Lung (tissue), 12 donors: Measurements from ENCODE around the gene H1-8. TPM values are rescaled to one million over a fixed set of nuclear protein-coding genes. Genes with fewer than 3 reads are reported as not detected.
A peak's percentile ranks its signal among the peaks of the same experiment; 100 is the strongest.

ENCODE experiments used
- ATAC-seq: fragments of 200-7000 bp; cut with Tn5 transposase; one replicate; pipeline ENCODE4 v1.9.1; 2020; ENCODE audit warnings: moderate number of reproducible peaks; ENCODE audit not compliant: insufficient read depth, low FRiP score
- DNase-seq, 3 donors: peaks; one replicate each; pipeline ENCODE4 v3.0.0-alpha.2; 2013 to 2017
- H3K27ac ChIP-seq, 2 donors: one replicate each; pipeline ENCODE4 v1.5.1; 2013; ENCODE audit warnings: mild to moderate bottlenecking in 2 of 2, moderate library complexity in 2 of 2, control low read depth in 1 of 2, inconsistent platforms in 1 of 2, low read depth in 1 of 2, low read length in 1 of 2
- H3K27me3 ChIP-seq, 3 donors: one replicate each; pipeline ENCODE4 v1.5.1; 2013; ENCODE audit warnings: low read length in 2 of 3; ENCODE audit not compliant: control insufficient read depth in 3 of 3, insufficient read depth in 3 of 3
- H3K36me3 ChIP-seq, 4 donors: one replicate each; pipeline ENCODE4 v1.5.1; 2013; ENCODE audit warnings: low read length in 4 of 4, mild to moderate bottlenecking in 1 of 4, moderate library complexity in 1 of 4; ENCODE audit not compliant: control insufficient read depth in 4 of 4, insufficient read depth in 4 of 4
- H3K4me1 ChIP-seq, 5 donors: one replicate each; pipeline ENCODE4 v1.5.1; 2013; ENCODE audit warnings: low read length in 5 of 5, mild to moderate bottlenecking in 2 of 5, moderate library complexity in 1 of 5; ENCODE audit not compliant: control insufficient read depth in 5 of 5, insufficient read depth in 5 of 5
- H3K4me3 ChIP-seq: one replicate; pipeline ENCODE4 v1.5.1; 2013; ENCODE audit warnings: mild to moderate bottlenecking, control low read depth, moderate library complexity
- H3K9ac ChIP-seq, 2 donors: one replicate each; pipeline ENCODE4 v1.5.1; 2013; ENCODE audit warnings: low read length in 2 of 2, control low read depth in 1 of 2; ENCODE audit not compliant: insufficient read depth in 1 of 2
- H3K9me3 ChIP-seq, 4 donors: one replicate each; pipeline ENCODE4 v1.5.1; 2013; ENCODE audit warnings: low read length in 3 of 4, mild to moderate bottlenecking in 1 of 4, moderate library complexity in 1 of 4; ENCODE audit not compliant: control insufficient read depth in 4 of 4, insufficient read depth in 3 of 4
- CTCF ChIP-seq: IDR thresholded peaks from 2 replicates; pipeline ENCODE4 v1.5.1; 2012; ENCODE audit warnings: mild to moderate bottlenecking; ENCODE audit errors: control extremely low read depth, extremely low read depth
- WGBS, 2 donors: extraction: QIAGEN DNeasy Blood & Tissue Kit; methylation state at CpG; one replicate each; pipeline ENCODE4 v1.1.7; 2013; 5-methylcytosine and 5-hydroxymethylcytosine counted together
- polyA plus RNA-seq, 2 donors: library from polyadenylated mRNA; stranded (reverse); fragments of 200-250 nt; gene quantifications; one replicate each; pipeline ENCODE4 v1.2.1, GENCODE V29; 2013
- total RNA-seq, 2 donors: library from RNA; depleted of rRNA in 1 of 2; stranded (reverse); fragments of >200 nt in 1 of 2; gene quantifications; one replicate each; pipeline ENCODE4 v1.2.1, GENCODE V29; 2014 to 2021
- donor health status: control.
- donor health status: control.
- donor health status: Bipolar disorder and iron deficiency.
- donor health status: healthy.
- donor health status: DM: yes; HTN: yes; CAD: no.

The H1-8 gene
- total and polyA plus RNA-seq, 4 donors: not detected

- H3K4me3 ChIP-seq: no peak overlapping the region
- H3K4me1 ChIP-seq: peaks cover 0 to 59% (median 19%) of the 10 kb centered on the region in 5 donors
- no peaks in the 10 kb centered on the region for H3K9me3 ChIP-seq
- H3K9ac ChIP-seq: no peak overlapping the region
- TF ChIP-seq CTCF: no peak
- 30 to 40% methylated on average over 15 of the region's 15 CpGs for WGBS, 2 donors
- H3K27me3 ChIP-seq: no peaks in the 10 kb centered on the region
- no peak for ATAC-seq
- H3K36me3 ChIP-seq: peaks cover 0 to 30% (median 9%) of the 10 kb centered on the region in 4 donors
- DNase-seq: no peak
- H3K27ac ChIP-seq: no peak overlapping the region
Measured at GRCh38 chr3:129553719-129554118, 10.7 kb downstream of the H1-8 start.

GRCh38 chr3:129554356-129555152 lies 11.6 kb downstream of the H1-8 start:
- TF ChIP-seq CTCF: no peak
- Histone ChIP-seq H3K9ac (no peak overlapping the region), H3K27me3 (no peaks in the 10 kb centered on the region), H3K4me1 (peaks cover 0 to 67% (median 23%) of the 10 kb centered on the region in 5 donors), H3K36me3 (peaks cover 0 to 38% (median 13%) of the 10 kb centered on the region in 4 donors), H3K27ac (no peak overlapping the region), H3K4me3 (no peak overlapping the region), H3K9me3 (no peaks in the 10 kb centered on the region)
- peak in 2 of 3 donors; percentile 54 to 57 for DNase-seq
- no peak for ATAC-seq
- WGBS, 2 donors: 52 to 57% methylated on average over 13 of the region's 13 CpGs

GRCh38 chr3:129555153-129555550 lies 12.2 kb downstream of the H1-8 start:
- peaks cover 0 to 73% (median 29%) of the 10 kb centered on the region in 5 donors for H3K4me1 ChIP-seq
- no peak for ATAC-seq
- no peaks in the 10 kb centered on the region for H3K9me3 ChIP-seq
- no peaks in the 10 kb centered on the region for H3K27me3 ChIP-seq
- DNase-seq: peak; percentile 55 to 67 (median 57)
- 72 to 76% methylated on average over 15 of the region's 15 CpGs for WGBS, 2 donors
- no peak overlapping the region for H3K4me3 ChIP-seq
- H3K27ac ChIP-seq: no peak overlapping the region
- TF ChIP-seq CTCF: no peak
- no peak overlapping the region for H3K9ac ChIP-seq
- H3K36me3 ChIP-seq: peaks cover 0 to 44% (median 16%) of the 10 kb centered on the region in 4 donors
